GM23338 (cell line): ENCODE measurements around the gene TP73.

ENCODE experiments used
- CREB1 ChIP-seq: fragments of 250-450 bp; sonication (Bioruptor Pico); IDR thresholded peaks from 2 replicates; pipeline ENCODE4 v1.5.0; 2020; ENCODE audit warnings: low read depth, mild to moderate bottlenecking, moderate library complexity
- EZH2 ChIP-seq: fragments of 200-600 bp; sonication (generic); IDR thresholded peaks from one replicate; pipeline ENCODE4 v1.8.0; 2017; ENCODE audit warnings: antibody characterized with exemption, mild to moderate bottlenecking, low read depth; ENCODE audit not compliant: unreplicated experiment
- EZH2phosphoT487 ChIP-seq: fragments of 200-600 bp; sonication (generic); IDR thresholded peaks from one replicate; pipeline ENCODE4 v1.8.1; 2018; ENCODE audit warnings: antibody characterized with exemption; ENCODE audit not compliant: unreplicated experiment
- NANOG ChIP-seq: IDR thresholded peaks from 2 replicates; pipeline ENCODE4 v1.6.1; 2016; ENCODE audit warnings: antibody characterized with exemption, borderline replicate concordance
- POLR2AphosphoS5 ChIP-seq: IDR thresholded peaks from 2 replicates; pipeline ENCODE4 v1.6.1; 2016; ENCODE audit warnings: antibody characterized with exemption, low read depth
- TF ChIP-seq, protein P1 (sequence below), 2 experiments: fragments of 200-600 bp in 1 of 2; sonication (generic) in 1 of 2; conservative IDR thresholded peaks; 2 replicates each; pipeline versions ENCODE4 v1.5.1 to v1.6.1; 2016 to 2017; ENCODE audit warnings: antibody characterized with exemption in 2 of 2, low read depth in 2 of 2, mild to moderate bottlenecking in 2 of 2, moderate library complexity in 1 of 2
- TF ChIP-seq, protein P2 (sequence below): IDR thresholded peaks from one replicate; pipeline ENCODE4 v1.6.1; 2018; ENCODE audit warnings: antibody characterized with exemption; ENCODE audit not compliant: unreplicated experiment

DNA sequence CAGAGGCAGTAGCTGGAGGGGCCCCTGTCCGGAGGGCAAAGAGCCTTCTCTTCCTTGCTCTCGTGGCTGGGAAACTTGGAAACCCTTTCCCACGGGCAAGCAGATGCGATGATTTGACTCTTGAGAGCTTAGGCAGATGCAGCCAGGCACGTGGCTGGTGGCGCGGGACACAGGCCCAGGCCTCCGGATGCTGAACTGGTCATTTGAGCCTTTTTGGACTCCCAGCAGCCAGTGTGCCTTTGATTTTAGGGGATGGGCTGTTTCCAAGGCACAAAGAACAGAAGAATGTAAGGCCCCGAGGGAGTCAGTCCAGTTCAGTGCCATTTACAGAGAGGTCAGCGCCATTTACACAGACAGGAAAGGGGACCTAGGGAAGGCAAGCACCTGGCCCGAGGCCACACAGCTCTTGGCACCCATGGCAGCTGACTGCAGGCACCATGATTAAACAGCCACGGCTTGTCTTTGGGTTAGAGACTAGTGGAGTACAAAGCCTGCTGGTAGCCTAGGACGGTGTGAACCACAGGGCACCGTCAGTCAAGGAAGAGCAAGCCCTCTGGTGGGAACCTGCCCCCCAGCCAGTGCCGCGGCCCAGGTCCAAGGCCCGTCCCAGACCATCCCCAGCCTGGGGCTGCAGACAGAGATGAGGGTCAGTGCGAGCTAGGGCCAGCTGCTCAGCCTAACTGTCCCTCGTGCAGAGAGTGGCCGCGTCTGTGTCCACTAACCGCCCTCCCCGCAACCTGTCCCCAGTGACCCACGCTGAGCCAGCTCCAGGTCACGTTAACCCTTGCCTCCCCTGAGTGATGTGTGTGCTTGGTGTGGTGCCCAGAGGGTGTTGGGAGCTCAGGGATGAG lies 79.5 kb downstream of the TP73 start:
- no peak; the same call in 1 of the 2 replicates for TF ChIP-seq POLR2AphosphoS5
- TF ChIP-seq, protein P1, sequence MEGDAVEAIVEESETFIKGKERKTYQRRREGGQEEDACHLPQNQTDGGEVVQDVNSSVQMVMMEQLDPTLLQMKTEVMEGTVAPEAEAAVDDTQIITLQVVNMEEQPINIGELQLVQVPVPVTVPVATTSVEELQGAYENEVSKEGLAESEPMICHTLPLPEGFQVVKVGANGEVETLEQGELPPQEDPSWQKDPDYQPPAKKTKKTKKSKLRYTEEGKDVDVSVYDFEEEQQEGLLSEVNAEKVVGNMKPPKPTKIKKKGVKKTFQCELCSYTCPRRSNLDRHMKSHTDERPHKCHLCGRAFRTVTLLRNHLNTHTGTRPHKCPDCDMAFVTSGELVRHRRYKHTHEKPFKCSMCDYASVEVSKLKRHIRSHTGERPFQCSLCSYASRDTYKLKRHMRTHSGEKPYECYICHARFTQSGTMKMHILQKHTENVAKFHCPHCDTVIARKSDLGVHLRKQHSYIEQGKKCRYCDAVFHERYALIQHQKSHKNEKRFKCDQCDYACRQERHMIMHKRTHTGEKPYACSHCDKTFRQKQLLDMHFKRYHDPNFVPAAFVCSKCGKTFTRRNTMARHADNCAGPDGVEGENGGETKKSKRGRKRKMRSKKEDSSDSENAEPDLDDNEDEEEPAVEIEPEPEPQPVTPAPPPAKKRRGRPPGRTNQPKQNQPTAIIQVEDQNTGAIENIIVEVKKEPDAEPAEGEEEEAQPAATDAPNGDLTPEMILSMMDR (conservative IDR thresholded peaks at IDR 0.05; ENCODE audit: low read depth in 2 of 2): no peak
- no peak for TF ChIP-seq CREB1
- no peak for TF ChIP-seq EZH2
- no peak for TF ChIP-seq NANOG
- TF ChIP-seq, protein P2, sequence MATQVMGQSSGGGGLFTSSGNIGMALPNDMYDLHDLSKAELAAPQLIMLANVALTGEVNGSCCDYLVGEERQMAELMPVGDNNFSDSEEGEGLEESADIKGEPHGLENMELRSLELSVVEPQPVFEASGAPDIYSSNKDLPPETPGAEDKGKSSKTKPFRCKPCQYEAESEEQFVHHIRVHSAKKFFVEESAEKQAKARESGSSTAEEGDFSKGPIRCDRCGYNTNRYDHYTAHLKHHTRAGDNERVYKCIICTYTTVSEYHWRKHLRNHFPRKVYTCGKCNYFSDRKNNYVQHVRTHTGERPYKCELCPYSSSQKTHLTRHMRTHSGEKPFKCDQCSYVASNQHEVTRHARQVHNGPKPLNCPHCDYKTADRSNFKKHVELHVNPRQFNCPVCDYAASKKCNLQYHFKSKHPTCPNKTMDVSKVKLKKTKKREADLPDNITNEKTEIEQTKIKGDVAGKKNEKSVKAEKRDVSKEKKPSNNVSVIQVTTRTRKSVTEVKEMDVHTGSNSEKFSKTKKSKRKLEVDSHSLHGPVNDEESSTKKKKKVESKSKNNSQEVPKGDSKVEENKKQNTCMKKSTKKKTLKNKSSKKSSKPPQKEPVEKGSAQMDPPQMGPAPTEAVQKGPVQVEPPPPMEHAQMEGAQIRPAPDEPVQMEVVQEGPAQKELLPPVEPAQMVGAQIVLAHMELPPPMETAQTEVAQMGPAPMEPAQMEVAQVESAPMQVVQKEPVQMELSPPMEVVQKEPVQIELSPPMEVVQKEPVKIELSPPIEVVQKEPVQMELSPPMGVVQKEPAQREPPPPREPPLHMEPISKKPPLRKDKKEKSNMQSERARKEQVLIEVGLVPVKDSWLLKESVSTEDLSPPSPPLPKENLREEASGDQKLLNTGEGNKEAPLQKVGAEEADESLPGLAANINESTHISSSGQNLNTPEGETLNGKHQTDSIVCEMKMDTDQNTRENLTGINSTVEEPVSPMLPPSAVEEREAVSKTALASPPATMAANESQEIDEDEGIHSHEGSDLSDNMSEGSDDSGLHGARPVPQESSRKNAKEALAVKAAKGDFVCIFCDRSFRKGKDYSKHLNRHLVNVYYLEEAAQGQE: no peak
- no peak for TF ChIP-seq EZH2phosphoT487
